ENCODE results near the gene ABCG1. TPM values are rescaled to one million over a fixed set of nuclear protein-coding genes. Genes with fewer than 3 reads are reported as not detected.

The ABCG1 gene
- total RNA-seq, 3 donors from 2014 or later, result 44.4 to 67.0 (median 56.8) TPM

GRCh38 chr21:42341776-42342542 is 123.0 kb downstream of the ABCG1 start:
- H3K36me3 ChIP-seq (ENCODE audit: low read depth), result no peaks in the 10 kb centered on the region
- no peak overlapping the region for H3K4me3 ChIP-seq
- DNase-seq (no peak), ATAC-seq (peak; percentile 54)
- no peaks in the 10 kb centered on the region for H3K9me3 ChIP-seq
- H3K4me1 ChIP-seq (ENCODE audit: low read depth), result peaks cover 7% of the 10 kb centered on the region
- TF ChIP-seq, protein P1, sequence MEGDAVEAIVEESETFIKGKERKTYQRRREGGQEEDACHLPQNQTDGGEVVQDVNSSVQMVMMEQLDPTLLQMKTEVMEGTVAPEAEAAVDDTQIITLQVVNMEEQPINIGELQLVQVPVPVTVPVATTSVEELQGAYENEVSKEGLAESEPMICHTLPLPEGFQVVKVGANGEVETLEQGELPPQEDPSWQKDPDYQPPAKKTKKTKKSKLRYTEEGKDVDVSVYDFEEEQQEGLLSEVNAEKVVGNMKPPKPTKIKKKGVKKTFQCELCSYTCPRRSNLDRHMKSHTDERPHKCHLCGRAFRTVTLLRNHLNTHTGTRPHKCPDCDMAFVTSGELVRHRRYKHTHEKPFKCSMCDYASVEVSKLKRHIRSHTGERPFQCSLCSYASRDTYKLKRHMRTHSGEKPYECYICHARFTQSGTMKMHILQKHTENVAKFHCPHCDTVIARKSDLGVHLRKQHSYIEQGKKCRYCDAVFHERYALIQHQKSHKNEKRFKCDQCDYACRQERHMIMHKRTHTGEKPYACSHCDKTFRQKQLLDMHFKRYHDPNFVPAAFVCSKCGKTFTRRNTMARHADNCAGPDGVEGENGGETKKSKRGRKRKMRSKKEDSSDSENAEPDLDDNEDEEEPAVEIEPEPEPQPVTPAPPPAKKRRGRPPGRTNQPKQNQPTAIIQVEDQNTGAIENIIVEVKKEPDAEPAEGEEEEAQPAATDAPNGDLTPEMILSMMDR (IDR thresholded peaks at IDR 0.05), result no peak
- intact Hi-C loops (cut with DNase I, micrococcal nuclease), result no loop called here

GRCh38 chr21:42343101-42343500 is 124.2 kb downstream of the ABCG1 start:
- Histone ChIP-seq H3K4me1 (ENCODE audit: low read depth) (peaks cover under 1% of the 10 kb centered on the region), H3K4me3 (no peak overlapping the region), H3K9me3 (no peaks in the 10 kb centered on the region), H3K36me3 (ENCODE audit: low read depth) (no peaks in the 10 kb centered on the region)
- DNase-seq (no peak), ATAC-seq (no peak)
- TF ChIP-seq, protein P1 (IDR thresholded peaks at IDR 0.05), result no peak
- intact Hi-C loops (cut with DNase I, micrococcal nuclease), result no loop called here

DNA sequence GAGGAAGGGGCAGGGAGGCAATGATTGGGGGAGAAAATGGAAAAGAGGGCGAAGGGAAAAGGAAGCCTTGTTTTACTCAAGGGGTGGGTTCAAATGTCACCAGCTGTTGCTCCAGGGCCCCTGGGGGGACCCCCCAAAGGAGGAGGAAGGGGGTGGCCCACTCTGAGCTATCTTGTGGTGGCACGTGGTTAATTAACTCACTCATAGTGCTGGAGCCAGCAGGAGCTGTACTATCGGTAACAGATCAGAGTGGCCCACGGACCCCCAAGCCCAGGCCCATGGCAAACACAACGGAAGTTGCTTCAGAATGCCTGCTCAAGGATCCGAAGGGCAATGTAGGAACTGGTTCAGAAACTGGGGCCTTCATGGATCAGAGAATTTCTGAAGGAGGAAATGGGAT is 124.6 kb downstream of the ABCG1 start:
- Histone ChIP-seq H3K4me1 (ENCODE audit: low read depth) (no peaks in the 10 kb centered on the region), H3K36me3 (ENCODE audit: low read depth) (no peaks in the 10 kb centered on the region), H3K4me3 (no peak overlapping the region), H3K9me3 (no peaks in the 10 kb centered on the region)
- DNase-seq (no peak), ATAC-seq (no peak)
- intact Hi-C loops (cut with DNase I, micrococcal nuclease), result no loop called here
- TF ChIP-seq, protein P1 (IDR thresholded peaks at IDR 0.05), result no peak

- DNase-seq (no peak), ATAC-seq (no peak)
- Histone ChIP-seq H3K36me3 (ENCODE audit: low read depth) (no peaks in the 10 kb centered on the region), H3K4me1 (ENCODE audit: low read depth) (no peaks in the 10 kb centered on the region), H3K4me3 (no peak overlapping the region), H3K9me3 (no peaks in the 10 kb centered on the region)
- intact Hi-C loops (cut with DNase I, micrococcal nuclease), result no loop called here
- TF ChIP-seq, protein P1 (IDR thresholded peaks at IDR 0.05), result no peak
Measured at GRCh38 chr21:42343963-42344510, 125.1 kb downstream of the ABCG1 start.

DNA sequence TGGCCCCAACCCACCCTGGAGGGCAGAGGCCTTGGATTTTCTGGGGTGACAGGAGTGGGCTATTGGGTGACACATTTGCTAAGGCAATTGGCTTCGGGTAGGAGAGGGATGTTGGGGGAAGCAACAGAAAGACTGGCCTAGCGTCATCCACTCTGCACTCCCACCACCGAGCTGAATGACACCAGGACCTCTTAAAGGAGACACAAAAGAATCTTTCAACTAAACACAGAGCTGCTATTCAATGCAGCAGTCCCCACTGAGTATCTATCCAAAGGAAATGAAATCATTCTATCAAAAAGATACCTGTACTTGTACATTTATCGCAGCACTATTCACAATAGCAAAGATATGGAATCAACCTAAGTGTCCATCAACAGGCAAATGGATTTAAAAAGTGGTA is 125.7 kb downstream of the ABCG1 start:
- ATAC-seq (no peak), DNase-seq (no peak)
- no peaks in the 10 kb centered on the region for H3K9me3 ChIP-seq
- no peaks in the 10 kb centered on the region for H3K36me3 ChIP-seq (ENCODE audit: low read depth)
- TF ChIP-seq, protein P1 (IDR thresholded peaks at IDR 0.05), result no peak
- H3K4me3 ChIP-seq, result no peak overlapping the region
- intact Hi-C loops (cut with DNase I, micrococcal nuclease), result no loop called here
- H3K4me1 ChIP-seq (ENCODE audit: low read depth), result no peaks in the 10 kb centered on the region
